ENCODE results near the gene GNPTG. TPM values are rescaled to one million over a fixed set of nuclear protein-coding genes. Genes with fewer than 3 reads are reported as not detected.

The GNPTG gene
- total and polyA plus RNA-seq, 9 of the 15 experiments (the other 6 are each of a cell fraction or from before 2014, with no cell fraction given) = 0.69 to 33.3 (median 13.6) TPM

DNA sequence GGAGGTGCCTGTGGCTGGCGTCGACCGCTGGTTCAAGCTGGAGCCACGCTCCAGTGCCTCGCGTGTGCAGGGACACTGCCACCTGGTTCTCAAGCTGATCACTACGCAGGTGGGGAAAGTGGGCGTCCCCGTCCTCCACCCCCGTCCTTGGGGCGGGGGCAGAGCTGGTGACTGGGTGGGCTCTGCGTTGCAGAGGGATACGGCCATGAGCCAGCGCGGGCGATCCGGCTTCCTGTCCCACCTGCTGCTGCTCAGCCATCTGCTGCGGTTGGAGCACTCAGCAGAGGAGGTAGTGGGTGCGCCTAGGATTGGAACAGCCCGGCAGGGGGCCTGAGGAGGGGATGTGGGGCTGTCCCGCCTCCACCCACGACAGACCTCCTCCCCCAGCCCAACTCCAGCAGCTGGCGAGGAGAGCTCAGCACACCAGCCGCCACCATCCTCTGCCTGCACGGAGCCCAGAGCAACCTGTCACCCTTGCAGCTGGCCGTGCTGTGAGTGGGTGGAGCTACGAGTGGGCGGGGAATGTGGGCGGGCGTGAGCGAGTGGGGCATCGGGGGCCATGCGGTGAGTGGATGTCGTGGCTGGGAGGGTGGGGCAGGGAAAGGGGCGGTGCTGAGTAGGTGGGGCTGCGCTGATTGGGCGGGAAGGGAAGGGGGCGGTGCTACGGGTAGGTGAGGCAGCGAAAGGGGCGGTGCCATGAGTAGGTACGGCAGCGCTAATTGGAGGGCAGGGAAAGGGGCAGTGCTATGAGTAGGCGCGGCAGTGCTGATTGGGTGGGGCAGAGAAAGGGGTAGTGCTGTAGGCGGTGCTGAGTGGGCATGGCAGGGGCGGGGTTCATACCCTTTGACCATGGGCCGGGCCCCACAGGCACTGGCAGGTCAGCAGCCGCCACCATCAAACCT is 9.0 kb upstream of the GNPTG start (continued):
- TF ChIP-seq, protein P1, sequence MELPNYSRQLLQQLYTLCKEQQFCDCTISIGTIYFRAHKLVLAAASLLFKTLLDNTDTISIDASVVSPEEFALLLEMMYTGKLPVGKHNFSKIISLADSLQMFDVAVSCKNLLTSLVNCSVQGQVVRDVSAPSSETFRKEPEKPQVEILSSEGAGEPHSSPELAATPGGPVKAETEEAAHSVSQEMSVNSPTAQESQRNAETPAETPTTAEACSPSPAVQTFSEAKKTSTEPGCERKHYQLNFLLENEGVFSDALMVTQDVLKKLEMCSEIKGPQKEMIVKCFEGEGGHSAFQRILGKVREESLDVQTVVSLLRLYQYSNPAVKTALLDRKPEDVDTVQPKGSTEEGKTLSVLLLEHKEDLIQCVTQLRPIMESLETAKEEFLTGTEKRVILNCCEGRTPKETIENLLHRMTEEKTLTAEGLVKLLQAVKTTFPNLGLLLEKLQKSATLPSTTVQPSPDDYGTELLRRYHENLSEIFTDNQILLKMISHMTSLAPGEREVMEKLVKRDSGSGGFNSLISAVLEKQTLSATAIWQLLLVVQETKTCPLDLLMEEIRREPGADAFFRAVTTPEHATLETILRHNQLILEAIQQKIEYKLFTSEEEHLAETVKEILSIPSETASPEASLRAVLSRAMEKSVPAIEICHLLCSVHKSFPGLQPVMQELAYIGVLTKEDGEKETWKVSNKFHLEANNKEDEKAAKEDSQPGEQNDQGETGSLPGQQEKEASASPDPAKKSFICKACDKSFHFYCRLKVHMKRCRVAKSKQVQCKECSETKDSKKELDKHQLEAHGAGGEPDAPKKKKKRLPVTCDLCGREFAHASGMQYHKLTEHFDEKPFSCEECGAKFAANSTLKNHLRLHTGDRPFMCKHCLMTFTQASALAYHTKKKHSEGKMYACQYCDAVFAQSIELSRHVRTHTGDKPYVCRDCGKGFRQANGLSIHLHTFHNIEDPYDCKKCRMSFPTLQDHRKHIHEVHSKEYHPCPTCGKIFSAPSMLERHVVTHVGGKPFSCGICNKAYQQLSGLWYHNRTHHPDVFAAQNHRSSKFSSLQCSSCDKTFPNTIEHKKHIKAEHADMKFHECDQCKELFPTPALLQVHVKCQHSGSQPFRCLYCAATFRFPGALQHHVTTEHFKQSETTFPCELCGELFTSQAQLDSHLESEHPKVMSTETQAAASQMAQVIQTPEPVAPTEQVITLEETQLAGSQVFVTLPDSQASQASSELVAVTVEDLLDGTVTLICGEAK (IDR thresholded peaks at IDR 0.05) = no peak
- TF ChIP-seq, protein P1 (CRISPR knock-in tag; IDR thresholded peaks at IDR 0.05) = no peak
- TF ChIP-seq, protein P2, sequence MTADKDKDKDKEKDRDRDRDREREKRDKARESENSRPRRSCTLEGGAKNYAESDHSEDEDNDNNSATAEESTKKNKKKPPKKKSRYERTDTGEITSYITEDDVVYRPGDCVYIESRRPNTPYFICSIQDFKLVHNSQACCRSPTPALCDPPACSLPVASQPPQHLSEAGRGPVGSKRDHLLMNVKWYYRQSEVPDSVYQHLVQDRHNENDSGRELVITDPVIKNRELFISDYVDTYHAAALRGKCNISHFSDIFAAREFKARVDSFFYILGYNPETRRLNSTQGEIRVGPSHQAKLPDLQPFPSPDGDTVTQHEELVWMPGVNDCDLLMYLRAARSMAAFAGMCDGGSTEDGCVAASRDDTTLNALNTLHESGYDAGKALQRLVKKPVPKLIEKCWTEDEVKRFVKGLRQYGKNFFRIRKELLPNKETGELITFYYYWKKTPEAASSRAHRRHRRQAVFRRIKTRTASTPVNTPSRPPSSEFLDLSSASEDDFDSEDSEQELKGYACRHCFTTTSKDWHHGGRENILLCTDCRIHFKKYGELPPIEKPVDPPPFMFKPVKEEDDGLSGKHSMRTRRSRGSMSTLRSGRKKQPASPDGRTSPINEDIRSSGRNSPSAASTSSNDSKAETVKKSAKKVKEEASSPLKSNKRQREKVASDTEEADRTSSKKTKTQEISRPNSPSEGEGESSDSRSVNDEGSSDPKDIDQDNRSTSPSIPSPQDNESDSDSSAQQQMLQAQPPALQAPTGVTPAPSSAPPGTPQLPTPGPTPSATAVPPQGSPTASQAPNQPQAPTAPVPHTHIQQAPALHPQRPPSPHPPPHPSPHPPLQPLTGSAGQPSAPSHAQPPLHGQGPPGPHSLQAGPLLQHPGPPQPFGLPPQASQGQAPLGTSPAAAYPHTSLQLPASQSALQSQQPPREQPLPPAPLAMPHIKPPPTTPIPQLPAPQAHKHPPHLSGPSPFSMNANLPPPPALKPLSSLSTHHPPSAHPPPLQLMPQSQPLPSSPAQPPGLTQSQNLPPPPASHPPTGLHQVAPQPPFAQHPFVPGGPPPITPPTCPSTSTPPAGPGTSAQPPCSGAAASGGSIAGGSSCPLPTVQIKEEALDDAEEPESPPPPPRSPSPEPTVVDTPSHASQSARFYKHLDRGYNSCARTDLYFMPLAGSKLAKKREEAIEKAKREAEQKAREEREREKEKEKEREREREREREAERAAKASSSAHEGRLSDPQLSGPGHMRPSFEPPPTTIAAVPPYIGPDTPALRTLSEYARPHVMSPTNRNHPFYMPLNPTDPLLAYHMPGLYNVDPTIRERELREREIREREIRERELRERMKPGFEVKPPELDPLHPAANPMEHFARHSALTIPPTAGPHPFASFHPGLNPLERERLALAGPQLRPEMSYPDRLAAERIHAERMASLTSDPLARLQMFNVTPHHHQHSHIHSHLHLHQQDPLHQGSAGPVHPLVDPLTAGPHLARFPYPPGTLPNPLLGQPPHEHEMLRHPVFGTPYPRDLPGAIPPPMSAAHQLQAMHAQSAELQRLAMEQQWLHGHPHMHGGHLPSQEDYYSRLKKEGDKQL (CRISPR knock-in tag; IDR thresholded peaks at IDR 0.05; ENCODE audit: borderline replicate concordance) = no peak
- peak; percentile 47; the same call in 1 of the 2 replicates for TF ChIP-seq ATF7 (IDR thresholded peaks at IDR 0.05)
- peak; percentile 93 for TF ChIP-seq MBD2 (IDR thresholded peaks at IDR 0.05; ENCODE audit: borderline replicate concordance, low read depth)
- no peak for TF ChIP-seq NONO (IDR thresholded peaks at IDR 0.05; ENCODE audit: low read depth in 2 of 2, low read length in 1 of 2)
- TF ChIP-seq MTA1 (IDR thresholded peaks at IDR 0.05; ENCODE audit: borderline replicate concordance) = no peak
- TF ChIP-seq, protein P3, sequence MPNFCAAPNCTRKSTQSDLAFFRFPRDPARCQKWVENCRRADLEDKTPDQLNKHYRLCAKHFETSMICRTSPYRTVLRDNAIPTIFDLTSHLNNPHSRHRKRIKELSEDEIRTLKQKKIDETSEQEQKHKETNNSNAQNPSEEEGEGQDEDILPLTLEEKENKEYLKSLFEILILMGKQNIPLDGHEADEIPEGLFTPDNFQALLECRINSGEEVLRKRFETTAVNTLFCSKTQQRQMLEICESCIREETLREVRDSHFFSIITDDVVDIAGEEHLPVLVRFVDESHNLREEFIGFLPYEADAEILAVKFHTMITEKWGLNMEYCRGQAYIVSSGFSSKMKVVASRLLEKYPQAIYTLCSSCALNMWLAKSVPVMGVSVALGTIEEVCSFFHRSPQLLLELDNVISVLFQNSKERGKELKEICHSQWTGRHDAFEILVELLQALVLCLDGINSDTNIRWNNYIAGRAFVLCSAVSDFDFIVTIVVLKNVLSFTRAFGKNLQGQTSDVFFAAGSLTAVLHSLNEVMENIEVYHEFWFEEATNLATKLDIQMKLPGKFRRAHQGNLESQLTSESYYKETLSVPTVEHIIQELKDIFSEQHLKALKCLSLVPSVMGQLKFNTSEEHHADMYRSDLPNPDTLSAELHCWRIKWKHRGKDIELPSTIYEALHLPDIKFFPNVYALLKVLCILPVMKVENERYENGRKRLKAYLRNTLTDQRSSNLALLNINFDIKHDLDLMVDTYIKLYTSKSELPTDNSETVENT (CRISPR knock-in tag; IDR thresholded peaks at IDR 0.05) = no peak
- no peak for TF ChIP-seq E2F3 (CRISPR knock-in tag; IDR thresholded peaks at IDR 0.05)
